Activated T-helper 2 cell treated with anti-CD3 and anti-CD28 coated beads, Interferon-gamma antibody, Interleukin-2, Interleukin-4, amounts not matched to agents 10 μg/mL and 5 μg/mL and 100 μg/mL, durations not matched to agents 14 hours and 24 hours and 36 hours (primary cell): ENCODE data around the gene NUP62. TPM values are rescaled to one million over a fixed set of nuclear protein-coding genes. Genes with fewer than 3 reads are reported as not detected.

Experiments
- DNase-seq: peaks from one replicate; pipeline ENCODE4 v3.0.0; 2021; ENCODE audit warnings: low spot score
- H3K27ac Mint-ChIP-seq: one replicate; pipeline ENCODE4 v1.8.0; 2021; ENCODE audit warnings: mixed read lengths
- H3K27me3 Mint-ChIP-seq: one replicate; pipeline ENCODE4 v1.8.0; 2021; ENCODE audit warnings: low read depth, mixed read lengths
- H3K36me3 Mint-ChIP-seq: one replicate; pipeline ENCODE4 v1.8.0; 2021; ENCODE audit warnings: low read depth, mixed read lengths
- H3K4me1 Mint-ChIP-seq: one replicate; pipeline ENCODE4 v1.8.0; 2021; ENCODE audit warnings: low read depth, mixed read lengths
- H3K4me3 Mint-ChIP-seq: one replicate; pipeline ENCODE4 v1.8.0; 2021; ENCODE audit warnings: low read depth, mild to moderate bottlenecking, moderate library complexity, mixed read lengths
- H3K9me3 Mint-ChIP-seq: one replicate; pipeline ENCODE4 v1.8.0; 2021; ENCODE audit warnings: mixed read lengths
- intact Hi-C: fragments of 100-400 bp; cut with micrococcal nuclease; formaldehyde crosslinking; loops from one replicate; pipeline ENCODE4 v1.15.1; 2023
- total RNA-seq: library from RNA; stranded (reverse); gene quantifications from 2 replicates; pipeline ENCODE4 v1.2.3, GENCODE V29; 2022

The NUP62 gene
- total RNA-seq, 1 donor from 2014 or later: 170 TPM

GRCh38 chr19:49896863-49897621 lies 32.3 kb downstream of the NUP62 start, which contains the start of gene IL4I1:
TSS of gene IL4I1 (minus strand) at chr19:49896887. CDS start at chr19:49896160, 727 bp downstream.
- peaks cover 30% of the 10 kb centered on the region for H3K4me1 Mint-ChIP-seq
- no peaks in the 10 kb centered on the region for H3K9me3 Mint-ChIP-seq
- intact Hi-C loops: loop anchor here (1.0 to 2.0 kb wide), 3 partner anchors 14 to 32 kb away; partner anchors contain the start of genes AKT1S1, ATF5, NUP62 and TBC1D17
- H3K36me3 Mint-ChIP-seq: peaks cover 6% of the 10 kb centered on the region
- peak within 1 kb of the TSS; percentile 98 for H3K27ac Mint-ChIP-seq
- DNase-seq: peak; percentile 40
- H3K27me3 Mint-ChIP-seq: no peaks in the 10 kb centered on the region
- peak within 1 kb of the TSS; percentile 73 for H3K4me3 Mint-ChIP-seq

GRCh38 chr19:49895566-49896297 lies 33.6 kb downstream of the NUP62 start:
- H3K36me3 Mint-ChIP-seq: peaks cover 6% of the 10 kb centered on the region
- no peak for DNase-seq
- H3K27me3 Mint-ChIP-seq: no peaks in the 10 kb centered on the region
- no peaks in the 10 kb centered on the region for H3K9me3 Mint-ChIP-seq
- peak overlapping the region; percentile 98 for H3K27ac Mint-ChIP-seq
- H3K4me1 Mint-ChIP-seq: peaks cover 30% of the 10 kb centered on the region
- peak overlapping the region; percentile 73 for H3K4me3 Mint-ChIP-seq
- intact Hi-C loops: loop anchor here (2.0 kb wide), 2 partner anchors 15 to 33 kb away; partner anchors contain the start of genes ATF5 and NUP62

GRCh38 chr19:49894879-49895565 lies 34.3 kb downstream of the NUP62 start:
- intact Hi-C loops: no loop called here
- H3K4me1 Mint-ChIP-seq: peaks cover 31% of the 10 kb centered on the region
- H3K4me3 Mint-ChIP-seq: peak overlapping the region; percentile 73
- no peak for DNase-seq
- peak overlapping the region; percentile 87 for H3K27ac Mint-ChIP-seq
- no peaks in the 10 kb centered on the region for H3K9me3 Mint-ChIP-seq
- H3K27me3 Mint-ChIP-seq: no peaks in the 10 kb centered on the region
- H3K36me3 Mint-ChIP-seq: peaks cover 9% of the 10 kb centered on the region

- Mint-ChIP-seq H3K9me3 (no peaks in the 10 kb centered on the region), H3K27ac (peak overlapping the region; percentile 54)
- intact Hi-C loops: no loop called here
These were observed 35.2 kb downstream of the NUP62 start for GRCh38 chr19:49894011-49894664.

GRCh38 chr19:49892716-49893115 lies 36.6 kb downstream of the NUP62 start:
- H3K36me3 Mint-ChIP-seq: peaks cover 24% of the 10 kb centered on the region
- H3K4me3 Mint-ChIP-seq: no peak overlapping the region
- DNase-seq: no peak
- peaks cover 31% of the 10 kb centered on the region for H3K4me1 Mint-ChIP-seq
- H3K27me3 Mint-ChIP-seq: no peaks in the 10 kb centered on the region
- no peaks in the 10 kb centered on the region for H3K9me3 Mint-ChIP-seq
- intact Hi-C loops: no loop called here
- peak overlapping the region; percentile 51 for H3K27ac Mint-ChIP-seq

More at GRCh38 chr19:49894011-49894664, 35.2 kb downstream of the NUP62 start:
- Mint-ChIP-seq H3K36me3 (peaks cover 17% of the 10 kb centered on the region), H3K27me3 (no peaks in the 10 kb centered on the region), H3K4me1 (peaks cover 34% of the 10 kb centered on the region), H3K4me3 (peak overlapping the region; percentile 24)
- no peak for DNase-seq

- H3K27ac Mint-ChIP-seq: no peak overlapping the region
- DNase-seq: no peak
- peak overlapping the region; percentile 1 for H3K4me3 Mint-ChIP-seq
- peaks cover 19% of the 10 kb centered on the region for H3K4me1 Mint-ChIP-seq
- H3K36me3 Mint-ChIP-seq: peaks cover 23% of the 10 kb centered on the region
- intact Hi-C loops: no loop called here
- H3K27me3 Mint-ChIP-seq: no peaks in the 10 kb centered on the region
- H3K9me3 Mint-ChIP-seq: no peaks in the 10 kb centered on the region
These were observed 37.9 kb downstream of the NUP62 start for GRCh38 chr19:49891393-49891792.

GRCh38 chr19:49890349-49891311 lies 38.7 kb downstream of the NUP62 start:
- H3K36me3 Mint-ChIP-seq: peaks cover 27% of the 10 kb centered on the region
- DNase-seq: peak; percentile 28
- intact Hi-C loops: no loop called here
- no peaks in the 10 kb centered on the region for H3K27me3 Mint-ChIP-seq
- H3K27ac Mint-ChIP-seq: no peak overlapping the region
- peak overlapping the region; percentile 73 for H3K4me3 Mint-ChIP-seq
- no peaks in the 10 kb centered on the region for H3K9me3 Mint-ChIP-seq
- peaks cover 15% of the 10 kb centered on the region for H3K4me1 Mint-ChIP-seq

- Mint-ChIP-seq H3K9me3 (no peaks in the 10 kb centered on the region), H3K27ac (no peak overlapping the region), H3K27me3 (no peaks in the 10 kb centered on the region), H3K4me3 (peak overlapping the region; percentile 73), H3K36me3 (peaks cover 32% of the 10 kb centered on the region), H3K4me1 (peaks cover 11% of the 10 kb centered on the region)
- DNase-seq: peak; percentile 75
- intact Hi-C loops: no loop called here
These were observed 39.5 kb downstream of the NUP62 start for GRCh38 chr19:49889687-49890348.

GRCh38 chr19:49889038-49889686 lies 40.1 kb downstream of the NUP62 start:
- DNase-seq: no peak
- Mint-ChIP-seq H3K36me3 (peaks cover 39% of the 10 kb centered on the region), H3K27me3 (no peaks in the 10 kb centered on the region), H3K9me3 (no peaks in the 10 kb centered on the region), H3K4me1 (peaks cover 11% of the 10 kb centered on the region), H3K4me3 (peak overlapping the region; percentile 5), H3K27ac (no peak overlapping the region)
- intact Hi-C loops: no loop called here

- no peak for DNase-seq
- H3K27me3 Mint-ChIP-seq: no peaks in the 10 kb centered on the region
- intact Hi-C loops: no loop called here
- peaks cover 11% of the 10 kb centered on the region for H3K4me1 Mint-ChIP-seq
- H3K36me3 Mint-ChIP-seq: peaks cover 43% of the 10 kb centered on the region
- no peaks in the 10 kb centered on the region for H3K9me3 Mint-ChIP-seq
- H3K4me3 Mint-ChIP-seq: no peak overlapping the region
- H3K27ac Mint-ChIP-seq: no peak overlapping the region
These were observed 40.8 kb downstream of the NUP62 start for GRCh38 chr19:49888510-49888824.
